ENCODE results near the gene TAF15.
A peak's percentile ranks its signal among the peaks of the same experiment; 100 is the strongest.

Gene TAF15

GRCh38 chr17:35817196-35817595 lies 7.9 kb downstream of the TAF15 start:
- DNase-seq (ENCODE audit: low read depth in 1 of 2, low spot score in 1 of 2): no peak

- no peak for DNase-seq (ENCODE audit: low read depth in 1 of 2, low spot score in 1 of 2)
These were observed 10.2 kb downstream of the TAF15 start for GRCh38 chr17:35819455-35819854.

- no peak for DNase-seq (ENCODE audit: low read depth in 1 of 2, low spot score in 1 of 2)
These were observed 12.0 kb downstream of the TAF15 start for GRCh38 chr17:35821308-35821707.

- no peak for DNase-seq (ENCODE audit: low read depth in 1 of 2, low spot score in 1 of 2)
These were observed 15.9 kb downstream of the TAF15 start for GRCh38 chr17:35825206-35825605.

GRCh38 chr17:35841101-35841500 lies 31.8 kb downstream of the TAF15 start:
- no peak for DNase-seq (ENCODE audit: low read depth in 1 of 2, low spot score in 1 of 2)

GRCh38 chr17:35841505-35841904 lies 32.2 kb downstream of the TAF15 start:
- no peak for DNase-seq (ENCODE audit: low read depth in 1 of 2, low spot score in 1 of 2)

- DNase-seq (ENCODE audit: low read depth in 1 of 2, low spot score in 1 of 2): no peak
These were observed 33.0 kb downstream of the TAF15 start for GRCh38 chr17:35842239-35842638.

- no peak for DNase-seq (ENCODE audit: low read depth in 1 of 2, low spot score in 1 of 2)
These were observed 34.4 kb downstream of the TAF15 start for GRCh38 chr17:35843698-35844097.

- DNase-seq (ENCODE audit: low read depth in 1 of 2, low spot score in 1 of 2): no peak
These were observed 35.3 kb downstream of the TAF15 start for GRCh38 chr17:35844547-35844946.

- DNase-seq (ENCODE audit: low read depth in 1 of 2, low spot score in 1 of 2): no peak
These were observed 36.9 kb downstream of the TAF15 start for GRCh38 chr17:35846055-35846809.

- no peak for DNase-seq (ENCODE audit: low read depth in 1 of 2, low spot score in 1 of 2)
These were observed 37.7 kb downstream of the TAF15 start for GRCh38 chr17:35847006-35847405.

GRCh38 chr17:35847633-35848373 lies 38.5 kb downstream of the TAF15 start:
- no peak for DNase-seq (ENCODE audit: low read depth in 1 of 2, low spot score in 1 of 2)

- peak; percentile 6 to 46 for DNase-seq (ENCODE audit: low read depth in 1 of 2, low spot score in 1 of 2)
These were observed 40.4 kb downstream of the TAF15 start for GRCh38 chr17:35849469-35850348.

GRCh38 chr17:35855965-35856364 lies 46.7 kb downstream of the TAF15 start:
- no peak for DNase-seq (ENCODE audit: low read depth in 1 of 2, low spot score in 1 of 2)

- DNase-seq (ENCODE audit: low read depth in 1 of 2, low spot score in 1 of 2): no peak
These were observed 47.3 kb downstream of the TAF15 start for GRCh38 chr17:35856603-35857002.

GRCh38 chr17:35864853-35865252 lies 55.6 kb downstream of the TAF15 start:
- DNase-seq (ENCODE audit: low read depth in 1 of 2, low spot score in 1 of 2): no peak

GRCh38 chr17:35865412-35866340 lies 56.4 kb downstream of the TAF15 start:
- DNase-seq (ENCODE audit: low read depth in 1 of 2, low spot score in 1 of 2): no peak

- no peak for DNase-seq (ENCODE audit: low read depth in 1 of 2, low spot score in 1 of 2)
These were observed 57.2 kb downstream of the TAF15 start for GRCh38 chr17:35866341-35866950.

GRCh38 chr17:35867574-35867973 lies 58.3 kb downstream of the TAF15 start:
- DNase-seq (ENCODE audit: low read depth in 1 of 2, low spot score in 1 of 2): no peak

GRCh38 chr17:35868737-35869136 lies 59.5 kb downstream of the TAF15 start, which contains the start of gene HEATR9:
Gene HEATR9 (minus strand): TSS chr17:35868891. CDS start chr17:35868742, 149 bp downstream.
- no peak for DNase-seq (ENCODE audit: low read depth in 1 of 2, low spot score in 1 of 2)
